GM12874 (cell line): Measurements from ENCODE around the gene RABGAP1.

Experiments used
- TF ChIP-seq, protein P1 (sequence below): IDR thresholded peaks from 2 replicates; pipeline ENCODE4 v1.5.1; 2011; ENCODE audit warnings: low read depth, mild to moderate bottlenecking, control low read depth, low read length, moderate library complexity; ENCODE audit not compliant: insufficient read depth

RABGAP1 gene

DNA sequence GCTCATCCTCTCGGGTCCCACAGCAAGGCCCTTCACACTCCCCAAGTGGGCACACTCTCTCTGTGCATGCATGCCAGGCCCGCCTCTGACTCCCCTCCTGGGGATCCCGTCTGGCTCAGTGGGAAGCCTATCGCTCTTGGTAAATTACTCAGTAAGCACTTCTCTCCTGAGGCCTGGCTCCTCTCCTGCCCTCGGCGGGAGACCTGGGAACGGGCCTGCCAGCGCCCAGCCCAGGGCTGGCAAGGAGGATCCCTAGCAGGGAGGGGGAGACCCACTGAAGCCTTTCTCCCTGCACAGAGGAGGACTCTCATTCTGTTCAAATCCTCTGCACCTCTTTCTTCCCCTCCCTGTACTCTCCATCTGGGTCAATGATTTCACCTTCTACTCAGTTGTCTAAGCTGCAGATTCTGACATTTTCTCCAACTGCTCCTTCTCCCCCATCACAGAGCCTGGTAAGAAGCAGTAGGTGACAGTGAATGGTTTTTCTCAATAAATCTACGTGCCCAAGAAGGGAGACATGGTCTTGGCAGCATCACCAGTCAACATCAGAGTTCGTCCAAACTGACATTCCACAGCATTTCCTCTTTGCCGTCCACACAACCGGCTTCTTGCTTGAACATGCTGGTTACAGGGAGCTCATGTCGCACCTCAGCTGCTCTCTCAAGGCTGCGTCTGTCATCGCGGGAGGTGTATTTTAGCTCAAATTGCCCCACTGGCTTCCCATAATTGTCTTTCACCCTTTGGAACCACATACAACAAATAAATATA, 174.5 kb downstream of the RABGAP1 start:
- TF ChIP-seq, protein P1, sequence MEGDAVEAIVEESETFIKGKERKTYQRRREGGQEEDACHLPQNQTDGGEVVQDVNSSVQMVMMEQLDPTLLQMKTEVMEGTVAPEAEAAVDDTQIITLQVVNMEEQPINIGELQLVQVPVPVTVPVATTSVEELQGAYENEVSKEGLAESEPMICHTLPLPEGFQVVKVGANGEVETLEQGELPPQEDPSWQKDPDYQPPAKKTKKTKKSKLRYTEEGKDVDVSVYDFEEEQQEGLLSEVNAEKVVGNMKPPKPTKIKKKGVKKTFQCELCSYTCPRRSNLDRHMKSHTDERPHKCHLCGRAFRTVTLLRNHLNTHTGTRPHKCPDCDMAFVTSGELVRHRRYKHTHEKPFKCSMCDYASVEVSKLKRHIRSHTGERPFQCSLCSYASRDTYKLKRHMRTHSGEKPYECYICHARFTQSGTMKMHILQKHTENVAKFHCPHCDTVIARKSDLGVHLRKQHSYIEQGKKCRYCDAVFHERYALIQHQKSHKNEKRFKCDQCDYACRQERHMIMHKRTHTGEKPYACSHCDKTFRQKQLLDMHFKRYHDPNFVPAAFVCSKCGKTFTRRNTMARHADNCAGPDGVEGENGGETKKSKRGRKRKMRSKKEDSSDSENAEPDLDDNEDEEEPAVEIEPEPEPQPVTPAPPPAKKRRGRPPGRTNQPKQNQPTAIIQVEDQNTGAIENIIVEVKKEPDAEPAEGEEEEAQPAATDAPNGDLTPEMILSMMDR = no peak

DNA sequence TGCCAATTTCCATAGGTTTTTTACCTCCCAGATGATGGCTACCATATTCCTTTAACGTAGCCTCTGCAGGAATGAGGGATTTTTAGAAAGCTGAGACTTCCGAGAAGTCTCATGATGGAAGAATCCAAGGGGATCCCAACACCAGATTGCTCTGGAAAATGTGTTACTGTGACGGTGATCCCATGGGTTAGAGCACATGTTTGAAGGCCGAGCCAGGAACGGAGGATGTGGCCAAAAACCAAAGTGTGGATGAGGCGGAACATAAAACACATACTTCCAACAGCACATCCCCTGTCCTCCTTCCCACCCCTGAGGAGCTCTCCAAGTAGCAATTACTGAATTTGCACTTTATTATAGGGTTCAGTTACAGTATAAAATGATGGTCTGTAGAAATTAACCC, 175.2 kb downstream of the RABGAP1 start:
- TF ChIP-seq, protein P1 = no peak

DNA sequence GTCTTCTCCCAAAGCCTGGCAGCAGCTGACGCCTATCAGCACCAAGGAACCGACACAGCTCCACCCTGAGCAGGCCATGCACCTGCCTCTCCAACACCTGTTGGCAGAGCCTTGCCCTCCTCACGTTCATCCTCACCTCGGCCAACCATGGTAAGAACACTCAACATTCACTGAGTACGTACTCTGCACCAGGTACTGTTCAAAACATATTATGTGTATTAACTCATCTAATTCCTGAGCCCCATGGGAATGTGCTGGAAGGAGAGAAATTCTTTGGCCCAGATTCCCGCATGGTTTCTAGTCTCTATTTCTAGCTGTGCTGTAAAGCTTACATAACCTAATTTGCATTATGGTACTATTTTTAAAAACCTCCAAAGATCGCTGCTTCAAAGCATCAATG, 178.7 kb downstream of the RABGAP1 start:
- TF ChIP-seq, protein P1 = no peak

DNA sequence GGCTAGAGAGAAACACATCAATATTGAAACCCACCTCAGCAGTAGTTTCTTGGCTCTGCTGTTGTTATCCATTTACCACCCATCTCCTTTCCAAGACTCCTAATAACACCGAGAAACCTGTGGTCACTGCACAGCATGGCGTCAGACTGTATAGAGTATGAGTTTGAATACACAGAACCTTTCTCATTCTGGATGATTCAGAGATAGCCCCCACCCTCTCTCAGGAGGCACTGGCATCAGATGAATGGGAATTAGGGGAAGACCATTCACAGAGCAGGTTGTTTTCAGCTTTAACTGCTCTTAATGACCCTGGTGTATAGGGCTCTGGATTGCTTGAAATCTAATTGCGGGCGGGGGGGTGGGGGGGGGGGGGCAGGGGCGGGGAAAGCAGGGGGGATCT, 179.3 kb downstream of the RABGAP1 start:
- TF ChIP-seq, protein P1 = no peak

DNA sequence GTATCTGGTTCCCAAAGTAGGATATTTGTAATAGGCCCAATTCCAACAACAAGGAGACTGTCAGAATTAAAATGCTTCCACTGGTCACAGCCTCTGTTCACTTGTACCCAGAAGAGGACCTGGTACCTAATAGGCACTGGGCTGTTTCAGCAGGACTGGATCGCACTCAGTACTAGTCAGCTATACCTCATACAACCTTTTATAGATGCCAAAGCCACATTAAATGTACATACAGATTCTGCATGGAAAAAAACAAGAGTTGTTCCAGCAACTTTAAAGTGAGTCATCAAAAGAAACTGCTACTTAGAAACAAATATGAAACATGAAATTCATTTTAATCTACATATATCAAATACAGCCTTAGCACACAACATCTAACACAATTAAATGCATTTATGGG, 180.1 kb downstream of the RABGAP1 start:
- TF ChIP-seq, protein P1 = no peak

DNA sequence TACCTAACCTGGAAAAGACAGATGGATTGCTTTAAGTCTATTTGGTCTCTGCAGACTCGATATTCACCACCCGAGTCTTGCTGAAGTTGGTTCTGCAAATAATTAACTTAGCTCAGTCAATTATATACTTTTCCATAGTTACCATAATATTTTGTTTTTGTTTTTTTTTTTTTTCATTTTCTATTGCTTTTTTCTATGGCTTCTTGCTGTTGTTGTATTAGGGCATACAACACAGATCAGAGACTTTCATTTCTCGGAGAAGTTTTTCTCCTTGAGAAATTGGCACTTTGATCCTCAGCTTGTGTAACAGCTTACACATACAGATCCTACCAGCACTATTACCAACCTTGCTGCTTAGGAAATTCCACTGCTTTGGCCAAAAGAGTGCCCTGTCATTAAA, 180.6 kb downstream of the RABGAP1 start:
- TF ChIP-seq, protein P1 = no peak

DNA sequence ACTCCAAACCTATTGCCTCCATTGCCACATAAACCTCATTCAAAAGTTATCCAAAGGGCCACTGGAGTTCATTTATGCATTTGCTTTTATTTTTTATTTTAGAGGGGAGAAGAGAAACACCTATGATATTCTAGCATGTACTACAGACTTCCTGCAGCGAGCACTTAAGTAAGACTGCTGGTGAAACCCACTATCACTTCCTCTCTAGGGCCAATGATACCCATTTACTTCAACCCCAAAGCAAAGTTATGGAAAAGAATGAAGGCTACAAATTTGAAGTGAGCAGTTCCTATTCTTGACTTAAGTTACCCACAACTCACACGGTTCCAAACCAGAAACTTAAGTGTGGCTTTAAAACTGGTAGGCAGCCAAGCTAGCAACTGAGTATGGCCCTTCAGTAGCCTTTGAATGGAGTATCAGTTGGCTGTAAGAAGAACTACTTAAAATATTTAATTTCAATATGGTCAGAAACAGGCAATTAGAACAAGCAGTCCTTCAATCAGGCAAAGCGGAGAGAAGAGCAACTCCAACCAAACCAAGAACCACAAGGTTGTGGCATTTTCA, 186.8 kb downstream of the RABGAP1 start:
- TF ChIP-seq, protein P1 = no peak
